ENCODE data around the gene SLF1.

GRCh38 chr5:94649874-94650273 is 31.4 kb downstream of the SLF1 start:
- TF ChIP-seq, protein P1, sequence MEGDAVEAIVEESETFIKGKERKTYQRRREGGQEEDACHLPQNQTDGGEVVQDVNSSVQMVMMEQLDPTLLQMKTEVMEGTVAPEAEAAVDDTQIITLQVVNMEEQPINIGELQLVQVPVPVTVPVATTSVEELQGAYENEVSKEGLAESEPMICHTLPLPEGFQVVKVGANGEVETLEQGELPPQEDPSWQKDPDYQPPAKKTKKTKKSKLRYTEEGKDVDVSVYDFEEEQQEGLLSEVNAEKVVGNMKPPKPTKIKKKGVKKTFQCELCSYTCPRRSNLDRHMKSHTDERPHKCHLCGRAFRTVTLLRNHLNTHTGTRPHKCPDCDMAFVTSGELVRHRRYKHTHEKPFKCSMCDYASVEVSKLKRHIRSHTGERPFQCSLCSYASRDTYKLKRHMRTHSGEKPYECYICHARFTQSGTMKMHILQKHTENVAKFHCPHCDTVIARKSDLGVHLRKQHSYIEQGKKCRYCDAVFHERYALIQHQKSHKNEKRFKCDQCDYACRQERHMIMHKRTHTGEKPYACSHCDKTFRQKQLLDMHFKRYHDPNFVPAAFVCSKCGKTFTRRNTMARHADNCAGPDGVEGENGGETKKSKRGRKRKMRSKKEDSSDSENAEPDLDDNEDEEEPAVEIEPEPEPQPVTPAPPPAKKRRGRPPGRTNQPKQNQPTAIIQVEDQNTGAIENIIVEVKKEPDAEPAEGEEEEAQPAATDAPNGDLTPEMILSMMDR (IDR thresholded peaks at IDR 0.05), result no peak
- no peak for TF ChIP-seq EP300 (IDR thresholded peaks at IDR 0.05; ENCODE audit: low read depth)
- no peak for TF ChIP-seq POLR2A (IDR thresholded peaks at IDR 0.05)
